ENCODE results near the gene TRIM28. TPM values are rescaled to one million over a fixed set of nuclear protein-coding genes. Genes with fewer than 3 reads are reported as not detected.

The TRIM28 gene
- total RNA-seq, 1 experiment from 2014 or later: 1,221 TPM

GRCh38 chr19:58581227-58582141 is 37.6 kb downstream of the TRIM28 start:
- Mint-ChIP-seq H3K27me3 (ENCODE audit: low read depth) (no peaks in the 10 kb centered on the region), H3K27ac (peak overlapping the region; percentile 91), H3K9me3 (no peaks in the 10 kb centered on the region), H3K4me3 (no peak overlapping the region), H3K4me1 (peaks cover 7% of the 10 kb centered on the region), H3K36me3 (peaks cover 14% of the 10 kb centered on the region)
- POLR2A ChIA-PET: interaction anchor here (0.7 to 2.0 kb wide), 3 partner anchors 19 to 62 kb away, joined by 3 to 9 read pairs (median 8); partner anchors contain the start of gene ZBTB45
- DNase-seq (ENCODE audit: low spot score): peak; percentile 97
- CTCF ChIA-PET: interaction anchor here (0.6 to 5.0 kb wide), 18 partner anchors 9 to 262 kb away, joined by 3 to 33 read pairs (median 6); partner anchors contain the start of genes CHMP2A, MZF1, RNF225 and TRIM28
- peak; percentile 97 for ATAC-seq
- peak; percentile 37; the same call in 1 of the 2 replicates for TF ChIP-seq FOXK1 (CRISPR knock-in tag; IDR thresholded peaks at IDR 0.05)
- 0 out of 2 replicates have a peak, but pooled peaks have one; percentile 51 for TF ChIP-seq SMAD3 (CRISPR knock-in tag; IDR thresholded peaks at IDR 0.05; ENCODE audit: borderline replicate concordance)
- peak; percentile 91 for TF ChIP-seq HMGXB4 (CRISPR knock-in tag; IDR thresholded peaks at IDR 0.05)
- TF ChIP-seq ZNF281 (CRISPR knock-in tag; IDR thresholded peaks at IDR 0.05): peak; percentile 37; the same call in 1 of the 2 replicates
- peak; percentile 54; the same call in 1 of the 2 replicates for TF ChIP-seq E2F5 (CRISPR knock-in tag; IDR thresholded peaks at IDR 0.05)
- no peak for TF ChIP-seq NFATC4 (CRISPR knock-in tag; IDR thresholded peaks at IDR 0.05)
- 0 out of 2 replicates have a peak, but pooled peaks have one; percentile 23 for TF ChIP-seq ZNF232 (CRISPR knock-in tag; IDR thresholded peaks at IDR 0.05)
- TF ChIP-seq ERG (CRISPR knock-in tag; IDR thresholded peaks at IDR 0.05): no peak
- 0 out of 2 replicates have a peak, but pooled peaks have one; percentile 36 for TF ChIP-seq TEAD1 (CRISPR knock-in tag; IDR thresholded peaks at IDR 0.05)
- no peak for TF ChIP-seq ZMAT4 (CRISPR knock-in tag; IDR thresholded peaks at IDR 0.05)
- TF ChIP-seq CREM (CRISPR knock-in tag; IDR thresholded peaks at IDR 0.05): peak; percentile 68; the same call in 1 of the 2 replicates
- no peak; the same call in 1 of the 2 replicates for TF ChIP-seq JUN (CRISPR knock-in tag; IDR thresholded peaks at IDR 0.05)
- TF ChIP-seq SP1 (CRISPR knock-in tag; conservative IDR thresholded peaks at IDR 0.05): 0 out of 2 replicates have a peak, but pooled peaks have one; percentile 13
- TF ChIP-seq HMGA2 (CRISPR knock-in tag; IDR thresholded peaks at IDR 0.05): no peak
- no peak for TF ChIP-seq FOXP4 (CRISPR knock-in tag; IDR thresholded peaks at IDR 0.05)
- TF ChIP-seq MAX (CRISPR knock-in tag; IDR thresholded peaks at IDR 0.05): peak; percentile 82
- TF ChIP-seq ARID4B (CRISPR knock-in tag; IDR thresholded peaks at IDR 0.05; ENCODE audit: borderline replicate concordance): 0 out of 2 replicates have a peak, but pooled peaks have one; percentile 36
- no peak for TF ChIP-seq ZNF121 (CRISPR knock-in tag; IDR thresholded peaks at IDR 0.05)
- TF ChIP-seq CTCF (IDR thresholded peaks at IDR 0.05): peak; percentile 90
